Measurements from ENCODE around the gene FRMD6. TPM values are rescaled to one million over a fixed set of nuclear protein-coding genes. Genes with fewer than 3 reads are reported as not detected.

Gene FRMD6
- polyA plus RNA-seq, 1 experiment: 221 TPM

DNA sequence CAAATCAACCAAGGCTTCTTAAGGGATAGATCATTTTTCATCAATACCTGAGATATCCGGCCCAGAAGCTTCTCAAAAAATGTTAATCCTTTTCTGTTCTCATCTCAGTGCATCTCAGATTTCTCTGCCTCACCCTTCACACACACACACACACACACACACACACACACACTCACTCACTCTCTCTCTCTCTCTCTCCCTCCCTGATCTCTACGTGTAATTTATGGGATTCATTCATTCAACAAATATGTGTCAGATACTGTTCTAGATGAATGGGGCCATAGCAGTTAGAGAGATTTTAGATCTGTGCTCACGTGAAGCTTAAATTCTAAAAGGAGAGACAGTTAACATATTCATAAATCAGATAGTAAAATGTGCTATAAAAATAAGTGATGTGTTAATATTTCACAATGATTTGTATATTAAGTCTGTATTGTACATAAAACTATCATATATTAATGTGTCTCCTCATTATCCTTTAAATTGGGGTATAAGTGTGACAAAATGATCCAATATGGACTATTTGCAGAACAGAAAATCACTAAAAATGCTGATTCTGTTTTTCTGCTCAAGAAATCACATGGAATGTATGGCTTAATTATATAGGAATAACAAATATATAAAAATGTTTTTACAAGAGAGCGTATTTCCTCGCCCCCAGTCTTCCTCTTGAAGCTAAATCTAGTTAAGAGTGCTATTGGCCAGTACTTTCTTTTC, 7.3 kb upstream of the FRMD6 start:
- TF ChIP-seq, protein P1, sequence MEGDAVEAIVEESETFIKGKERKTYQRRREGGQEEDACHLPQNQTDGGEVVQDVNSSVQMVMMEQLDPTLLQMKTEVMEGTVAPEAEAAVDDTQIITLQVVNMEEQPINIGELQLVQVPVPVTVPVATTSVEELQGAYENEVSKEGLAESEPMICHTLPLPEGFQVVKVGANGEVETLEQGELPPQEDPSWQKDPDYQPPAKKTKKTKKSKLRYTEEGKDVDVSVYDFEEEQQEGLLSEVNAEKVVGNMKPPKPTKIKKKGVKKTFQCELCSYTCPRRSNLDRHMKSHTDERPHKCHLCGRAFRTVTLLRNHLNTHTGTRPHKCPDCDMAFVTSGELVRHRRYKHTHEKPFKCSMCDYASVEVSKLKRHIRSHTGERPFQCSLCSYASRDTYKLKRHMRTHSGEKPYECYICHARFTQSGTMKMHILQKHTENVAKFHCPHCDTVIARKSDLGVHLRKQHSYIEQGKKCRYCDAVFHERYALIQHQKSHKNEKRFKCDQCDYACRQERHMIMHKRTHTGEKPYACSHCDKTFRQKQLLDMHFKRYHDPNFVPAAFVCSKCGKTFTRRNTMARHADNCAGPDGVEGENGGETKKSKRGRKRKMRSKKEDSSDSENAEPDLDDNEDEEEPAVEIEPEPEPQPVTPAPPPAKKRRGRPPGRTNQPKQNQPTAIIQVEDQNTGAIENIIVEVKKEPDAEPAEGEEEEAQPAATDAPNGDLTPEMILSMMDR (IDR thresholded peaks at IDR 0.05; ENCODE audit: low read depth, low read length): no peak
- Histone ChIP-seq H3K9me3 (ENCODE audit: control insufficient read depth, insufficient read depth, low read length) (no peaks in the 10 kb centered on the region), H3K27ac (ENCODE audit: low read depth, low read length) (no peak overlapping the region), H3K27me3 (ENCODE audit: control insufficient read depth, insufficient read depth, low read length) (no peaks in the 10 kb centered on the region), H3K4me3 (ENCODE audit: low read depth, low read length) (no peak overlapping the region)
- CTCF ChIA-PET: no interaction called here
- DNase-seq (ENCODE audit: low read depth, low spot score): no peak
- POLR2A ChIA-PET: interaction anchor here (0.7 kb wide), 1 partner anchor 245 kb away, joined by 3 read pairs; no protein-coding TSS in a partner anchor

DNA sequence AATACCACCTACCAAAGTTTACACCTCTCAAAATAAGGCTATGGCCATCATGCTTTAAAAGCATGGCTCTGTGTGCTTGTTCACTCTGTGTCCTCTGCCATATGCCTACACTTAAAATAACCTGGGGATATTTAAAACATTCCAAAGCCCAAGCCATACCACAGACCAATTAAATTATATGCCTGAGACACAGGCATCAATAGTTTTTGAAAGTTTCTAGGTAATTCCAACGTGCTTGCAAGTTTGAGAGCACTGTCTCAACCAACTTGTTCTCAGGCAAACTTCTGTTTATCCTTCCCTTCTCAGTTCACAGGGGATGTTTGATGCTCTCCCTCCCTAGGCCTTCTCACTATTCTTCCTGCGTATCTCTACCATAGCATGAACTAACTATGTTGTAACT, 3.4 kb upstream of the FRMD6 start:
- TF ChIP-seq, protein P1 (IDR thresholded peaks at IDR 0.05; ENCODE audit: low read depth, low read length): no peak
- no peaks in the 10 kb centered on the region for H3K27me3 ChIP-seq (ENCODE audit: control insufficient read depth, insufficient read depth, low read length)
- ChIA-PET CTCF (no interaction called here), POLR2A (no interaction called here)
- no peak overlapping the region for H3K4me3 ChIP-seq (ENCODE audit: low read depth, low read length)
- no peak overlapping the region for H3K27ac ChIP-seq (ENCODE audit: low read depth, low read length)
- H3K9me3 ChIP-seq (ENCODE audit: control insufficient read depth, insufficient read depth, low read length): peaks cover 5% of the 10 kb centered on the region; the same call in 1 of the 2 replicates
- no peak for DNase-seq (ENCODE audit: low read depth, low spot score)

DNA sequence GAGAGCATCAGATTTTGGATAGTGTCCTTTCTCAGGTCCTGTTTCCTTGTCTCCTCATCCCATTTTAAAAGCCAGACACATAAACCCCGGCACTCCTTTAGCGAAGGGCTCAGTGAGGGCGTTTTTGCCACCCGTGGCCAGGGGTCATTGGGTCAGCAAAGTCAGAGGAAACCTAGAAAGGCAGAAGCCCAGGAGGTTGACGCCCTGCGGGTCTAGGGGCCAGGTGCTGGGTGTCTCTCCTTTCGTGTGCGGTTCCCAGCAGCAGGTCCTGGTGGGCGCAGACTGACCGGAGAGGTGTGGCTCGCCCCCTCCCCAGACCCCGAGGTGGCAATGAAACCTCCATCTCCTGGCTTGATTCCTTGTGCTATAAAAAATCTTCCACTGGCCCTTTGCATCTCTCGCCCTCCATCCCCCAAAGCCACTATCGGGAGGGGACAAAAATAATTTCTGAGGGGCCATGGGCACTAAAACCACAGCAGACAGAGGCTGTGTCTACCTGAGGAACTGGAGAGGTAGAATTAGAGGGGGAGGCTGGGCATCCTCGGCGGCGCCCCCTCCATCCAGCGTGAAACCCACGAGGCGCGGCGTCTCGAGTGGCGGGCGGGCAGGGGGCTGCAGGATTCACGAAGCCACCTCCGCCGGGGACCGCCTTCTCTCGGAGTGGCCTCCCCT, 858 bp upstream of the FRMD6 start:
- Histone ChIP-seq H3K27me3 (ENCODE audit: control insufficient read depth, insufficient read depth, low read length) (no peaks in the 10 kb centered on the region), H3K9me3 (ENCODE audit: control insufficient read depth, insufficient read depth, low read length) (peaks cover 5% of the 10 kb centered on the region; the same call in 1 of the 2 replicates), H3K27ac (ENCODE audit: low read depth, low read length) (peak overlapping the region; percentile 97), H3K4me3 (ENCODE audit: low read depth, low read length) (peak overlapping the region; percentile 86)
- no peak for DNase-seq (ENCODE audit: low read depth, low spot score)
- ChIA-PET POLR2A (interaction anchor here (0.5 to 2.8 kb wide), 15 partner anchors 18 to 367 kb away, joined by 3 to 13 read pairs (median 5); no protein-coding TSS in a partner anchor), CTCF (interaction anchor here (0.5 to 3.6 kb wide), 16 partner anchors 11 to 367 kb away, joined by 3 to 47 read pairs (median 5); no protein-coding TSS in a partner anchor)
- TF ChIP-seq, protein P1 (IDR thresholded peaks at IDR 0.05; ENCODE audit: low read depth, low read length): no peak

DNA sequence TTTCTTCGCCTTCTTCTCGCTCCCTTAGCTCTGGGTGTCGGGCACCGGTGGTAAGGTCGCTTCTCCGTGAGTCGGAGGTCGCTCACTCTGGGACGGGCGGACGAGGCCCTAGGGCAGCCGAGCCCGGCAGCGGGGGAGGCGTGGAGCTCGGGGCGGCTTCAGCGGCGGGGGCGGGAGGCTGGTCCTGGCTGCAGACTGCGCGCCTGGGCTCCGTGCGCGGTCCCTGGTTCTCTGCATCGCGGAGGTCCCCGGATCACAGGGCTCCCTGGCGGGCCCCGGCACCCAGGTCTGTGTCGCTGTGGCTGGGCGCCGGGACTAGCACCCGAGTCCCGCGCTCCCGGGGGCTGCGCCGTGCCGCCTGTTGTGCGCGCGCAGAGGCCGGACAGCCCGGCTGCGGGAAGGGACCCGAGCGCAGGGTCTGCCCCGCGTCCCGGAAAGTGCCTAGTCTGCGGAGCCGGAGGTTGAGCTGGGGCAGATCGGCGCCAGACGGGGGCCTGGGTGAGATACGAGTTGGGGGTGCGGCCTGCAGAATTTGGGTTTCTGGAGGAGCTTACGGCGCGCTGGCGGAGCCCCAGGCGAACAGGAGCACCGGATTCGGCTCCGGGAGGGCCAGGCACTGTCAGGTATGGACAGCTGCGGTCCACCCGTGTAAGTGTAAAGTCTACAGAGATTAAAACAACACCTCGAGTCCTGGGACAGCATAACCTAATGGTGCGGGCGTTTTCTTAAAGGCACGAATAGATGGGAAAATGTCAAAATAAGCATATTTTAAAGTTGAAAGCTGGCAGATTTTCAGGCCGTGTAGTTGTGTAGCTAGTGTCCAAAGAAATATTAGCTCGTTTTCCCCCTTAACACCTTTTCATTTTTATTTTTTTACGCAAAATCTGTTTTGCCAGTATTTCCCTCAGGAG, 713 bp downstream of the FRMD6 start:
- Histone ChIP-seq H3K4me3 (ENCODE audit: low read depth, low read length) (peak overlapping the region; percentile 96), H3K27ac (ENCODE audit: low read depth, low read length) (peak overlapping the region; percentile 87), H3K9me3 (ENCODE audit: control insufficient read depth, insufficient read depth, low read length) (peaks cover 5% of the 10 kb centered on the region; the same call in 1 of the 2 replicates), H3K27me3 (ENCODE audit: control insufficient read depth, insufficient read depth, low read length) (no peaks in the 10 kb centered on the region)
- TF ChIP-seq, protein P1 (IDR thresholded peaks at IDR 0.05; ENCODE audit: low read depth, low read length): no peak
- CTCF ChIA-PET: interaction anchor here (0.6 to 3.6 kb wide), 25 partner anchors 9 to 375 kb away, joined by 3 to 47 read pairs (median 4); no protein-coding TSS in a partner anchor
- POLR2A ChIA-PET: interaction anchor here (0.6 to 2.8 kb wide), 22 partner anchors 16 to 374 kb away, joined by 3 to 13 read pairs (median 4); no protein-coding TSS in a partner anchor
- no peak for DNase-seq (ENCODE audit: low read depth, low spot score)

All from AG04450 (cell line).